ENCODE results near the gene FAAP100. TPM values are rescaled to one million over a fixed set of nuclear protein-coding genes. Genes with fewer than 3 reads are reported as not detected.
"Not testable (repeated sequence)": the region's sequence is repeated elsewhere in the genome, so short reads cannot be mapped to it uniquely, and the experiment has no call there.

FAAP100 gene
- total RNA-seq, 1 donor from 2014 or later: 24.2 TPM

DNA sequence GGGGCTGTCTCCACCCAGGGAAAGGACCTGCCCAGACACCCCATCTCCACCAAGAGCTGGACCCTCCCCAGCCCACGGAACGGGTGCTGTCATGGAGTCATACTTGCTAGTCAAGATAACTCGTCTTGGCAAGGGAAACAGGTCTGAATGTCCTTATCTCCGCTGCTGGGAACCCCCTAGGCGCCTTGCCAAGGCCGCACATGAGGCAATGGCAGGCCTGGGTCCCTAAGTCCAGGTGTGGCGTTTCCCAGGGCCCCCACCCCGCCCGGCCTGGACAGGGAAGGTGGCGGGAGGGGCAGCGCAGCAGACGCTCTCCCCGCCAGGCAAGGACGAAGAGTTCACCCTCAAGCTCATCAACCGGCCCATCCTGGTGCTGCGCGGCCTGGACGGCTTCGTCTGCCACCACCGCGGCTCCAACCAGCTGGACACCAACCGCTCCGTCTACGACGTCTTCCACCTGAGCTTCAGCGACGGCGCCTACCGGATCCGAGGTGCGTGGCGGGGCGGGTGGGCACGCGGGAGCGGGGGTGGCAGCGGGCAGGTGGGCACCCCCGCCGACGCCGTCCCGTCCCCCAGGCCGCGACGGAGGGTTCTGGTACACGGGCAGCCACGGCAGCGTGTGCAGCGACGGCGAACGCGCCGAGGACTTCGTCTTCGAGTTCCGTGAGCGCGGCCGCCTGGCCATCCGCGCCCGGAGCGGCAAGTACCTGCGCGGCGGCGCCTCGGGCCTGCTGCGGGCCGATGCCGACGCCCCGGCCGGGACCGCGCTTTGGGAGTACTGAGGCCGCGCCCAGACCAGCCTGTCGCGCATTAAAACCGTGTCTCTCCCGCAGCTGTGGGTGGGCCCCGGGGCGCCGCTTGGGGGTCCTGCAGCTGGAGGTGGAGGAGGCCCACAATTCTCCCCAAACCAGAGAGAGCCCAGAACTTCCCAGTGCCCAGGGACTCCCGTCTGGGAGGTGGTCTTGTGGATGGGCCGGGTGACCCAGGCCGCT, 15.6 kb downstream of the FAAP100 start:
- no peak for DNase-seq

GRCh38 chr17:81535480-81536298, 16.5 kb downstream of the FAAP100 start:
- no peak for DNase-seq

DNA sequence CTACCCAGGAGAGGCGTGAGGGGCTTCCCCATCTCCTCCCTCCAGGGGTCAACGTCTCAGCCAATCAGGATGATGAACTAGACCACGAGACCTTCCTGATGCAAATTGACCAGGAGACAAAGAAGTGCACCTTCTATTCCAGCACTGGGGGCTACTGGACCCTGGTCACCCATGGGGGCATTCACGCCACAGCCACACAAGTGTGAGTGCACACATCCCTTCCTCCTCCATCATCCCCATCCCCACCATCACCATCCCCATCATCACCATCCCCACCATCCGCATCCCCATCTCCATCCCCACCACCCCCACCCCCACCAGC, 17.2 kb downstream of the FAAP100 start:
- DNase-seq: no peak

- DNase-seq: no peak
These were observed 17.8 kb downstream of the FAAP100 start for GRCh38 chr17:81534157-81535006.

GRCh38 chr17:81533339-81534141, 18.6 kb downstream of the FAAP100 start:
- DNase-seq: no peak

DNA sequence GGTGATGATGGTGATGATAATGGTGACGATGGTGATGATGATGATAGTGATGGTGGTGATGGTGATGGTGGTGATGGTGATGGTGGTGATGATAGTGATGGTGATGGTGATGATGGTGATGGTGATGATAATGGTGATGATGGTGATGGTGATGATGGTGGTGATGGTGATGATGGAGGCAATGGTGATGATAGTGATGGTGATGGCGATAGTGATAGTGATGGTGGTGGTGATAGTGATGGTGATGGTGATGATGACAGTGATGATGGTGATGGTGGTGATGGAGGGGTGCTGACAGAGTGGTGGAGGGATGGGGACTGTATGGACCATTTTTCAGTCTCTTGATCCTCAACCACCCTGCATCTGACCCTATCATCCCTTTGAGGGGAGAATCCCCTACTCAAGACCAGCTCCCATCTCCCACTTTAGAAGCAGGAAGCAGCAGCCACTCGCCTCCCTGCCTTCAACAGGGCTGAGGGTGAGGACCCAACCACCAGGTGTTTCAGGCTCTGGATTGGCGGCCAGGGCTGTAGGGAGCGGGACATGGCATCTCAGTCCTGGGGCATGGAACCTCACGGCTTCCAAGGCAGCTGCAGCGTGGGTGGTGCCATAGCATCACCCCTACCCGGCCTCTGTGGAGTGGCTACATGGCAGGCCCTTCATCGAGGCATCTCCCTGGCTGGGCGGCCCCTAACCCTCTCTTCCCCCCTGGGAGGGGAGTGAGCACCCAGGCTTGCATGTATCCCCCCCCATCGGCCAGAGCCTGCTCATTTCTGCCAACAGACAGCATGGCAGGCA, 19.5 kb downstream of the FAAP100 start:
- DNase-seq: no peak

DNA sequence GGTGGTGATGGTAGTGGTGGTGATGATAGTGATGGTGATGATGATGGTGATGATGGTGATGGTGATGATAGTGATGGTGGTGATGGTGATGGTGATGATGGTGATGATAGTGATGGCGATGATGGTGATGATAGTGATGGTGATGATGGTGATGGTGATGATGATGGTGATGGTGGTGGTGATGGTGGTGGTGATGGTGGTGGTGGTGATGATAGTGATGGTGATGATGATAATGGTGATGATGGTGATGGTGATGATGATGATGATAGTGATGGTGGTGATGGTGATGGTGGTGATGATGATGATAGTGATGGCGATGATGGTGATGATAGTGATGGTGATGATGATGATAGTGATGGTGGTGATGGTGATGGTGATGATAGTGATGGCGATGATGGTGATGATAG, 20.2 kb downstream of the FAAP100 start:
- DNase-seq: not testable (repeated sequence)

DNA sequence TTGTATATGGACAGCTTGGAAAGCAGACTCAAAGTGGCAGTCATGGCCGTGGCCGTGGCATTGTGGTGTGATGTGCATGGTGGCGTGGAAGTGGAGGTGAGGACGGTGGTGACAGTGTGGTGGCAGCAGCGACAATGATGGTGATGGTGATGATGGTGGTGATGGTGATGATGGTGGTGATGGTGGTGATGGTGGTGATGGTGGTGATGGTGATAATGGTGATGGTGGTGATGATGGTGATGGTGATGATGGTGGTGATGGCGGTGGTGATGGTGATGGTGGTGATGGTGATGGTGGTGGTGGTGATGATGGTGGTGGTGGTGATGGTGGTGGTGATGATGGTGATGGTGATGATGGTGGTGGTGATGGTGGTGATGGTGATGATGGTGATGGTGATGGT, 21.1 kb downstream of the FAAP100 start:
- DNase-seq: not testable (repeated sequence)

DNA sequence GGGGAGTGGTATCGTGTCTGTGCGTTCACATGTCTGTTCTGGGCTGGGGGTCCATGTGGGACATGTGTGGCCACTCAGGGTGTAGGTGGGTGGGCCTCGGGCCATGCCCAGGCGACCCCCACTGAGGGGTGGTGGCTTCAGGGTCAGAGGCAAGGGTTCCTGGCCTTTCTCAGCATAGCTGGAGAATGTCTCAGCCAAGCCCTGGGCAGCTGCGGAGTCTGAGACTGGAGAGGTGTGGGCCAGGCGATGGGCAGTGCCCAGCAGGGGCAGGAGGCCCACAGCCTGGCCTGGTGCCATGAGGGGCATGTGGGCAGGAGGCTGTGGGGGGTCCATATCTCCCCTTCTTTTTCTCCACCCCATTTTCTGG, 22.7 kb downstream of the FAAP100 start:
- DNase-seq: no peak

DNA sequence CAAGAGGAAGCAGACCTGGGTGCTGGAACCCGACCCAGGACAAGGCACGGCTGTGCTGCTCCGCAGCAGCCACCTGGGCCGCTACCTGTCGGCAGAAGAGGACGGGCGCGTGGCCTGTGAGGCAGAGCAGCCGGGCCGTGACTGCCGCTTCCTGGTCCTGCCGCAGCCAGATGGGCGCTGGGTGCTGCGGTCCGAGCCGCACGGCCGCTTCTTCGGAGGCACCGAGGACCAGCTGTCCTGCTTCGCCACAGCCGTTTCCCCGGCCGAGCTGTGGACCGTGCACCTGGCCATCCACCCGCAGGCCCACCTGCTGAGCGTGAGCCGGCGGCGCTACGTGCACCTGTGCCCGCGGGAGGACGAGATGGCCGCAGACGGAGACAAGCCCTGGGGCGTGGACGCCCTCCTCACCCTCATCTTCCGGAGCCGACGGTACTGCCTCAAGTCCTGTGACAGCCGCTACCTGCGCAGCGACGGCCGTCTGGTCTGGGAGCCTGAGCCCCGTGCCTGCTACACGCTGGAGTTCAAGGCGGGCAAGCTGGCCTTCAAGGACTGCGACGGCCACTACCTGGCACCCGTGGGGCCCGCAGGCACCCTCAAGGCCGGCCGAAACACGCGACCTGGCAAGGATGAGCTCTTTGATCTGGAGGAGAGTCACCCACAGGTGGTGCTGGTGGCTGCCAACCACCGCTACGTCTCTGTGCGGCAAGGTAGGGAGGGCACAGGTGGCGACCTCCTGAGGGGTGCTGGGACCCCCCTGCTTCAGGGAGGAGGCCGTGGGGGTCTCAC, 23.3 kb downstream of the FAAP100 start:
- no peak for DNase-seq

- no peak for DNase-seq
These were observed 23.8 kb downstream of the FAAP100 start for GRCh38 chr17:81528384-81528650.

DNA sequence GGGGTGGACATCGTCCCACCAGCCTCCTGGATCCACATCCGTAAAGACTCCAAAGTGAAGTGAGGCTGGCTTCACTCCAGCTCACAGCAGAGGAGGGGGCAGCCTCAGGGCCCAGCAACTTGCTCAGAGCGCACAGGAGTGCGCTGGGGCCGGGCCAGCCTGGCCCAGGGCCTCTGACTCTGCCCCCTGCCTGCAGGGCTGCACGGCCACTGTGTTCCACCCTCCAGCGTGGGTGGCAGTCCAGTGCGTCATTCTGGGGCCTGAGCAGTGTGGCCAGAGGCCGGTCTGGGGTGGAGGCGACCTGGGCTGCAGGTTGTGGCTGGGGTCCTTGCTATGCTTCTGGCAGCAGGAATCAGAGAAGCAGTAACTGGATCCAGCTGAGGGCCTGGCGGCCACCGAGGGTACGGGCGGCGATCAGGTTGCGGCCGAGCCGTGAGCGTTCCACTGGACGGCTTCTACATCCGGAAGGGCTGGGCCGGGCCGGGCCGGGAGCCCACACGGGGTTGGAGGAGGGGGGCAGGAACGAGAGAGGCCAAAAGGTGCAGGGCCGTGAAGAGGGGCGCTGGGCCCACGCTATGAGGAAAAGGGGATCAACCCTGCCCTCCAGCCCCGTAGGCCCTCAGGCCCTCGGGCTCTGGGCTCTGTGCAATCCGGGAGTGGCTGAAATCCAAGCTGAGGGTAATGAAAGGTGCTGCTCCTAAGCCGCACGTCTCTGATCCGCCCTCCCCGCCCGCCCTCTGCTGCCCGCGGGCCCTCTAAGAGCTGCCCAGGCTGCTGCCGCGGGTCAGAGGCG, 24.4 kb downstream of the FAAP100 start, which contains the start of gene FSCN2:
FSCN2 (plus strand) TSS at position 787 of the 793 bp plus-strand sequence. CDS start 155 bp downstream, outside the sequence.
- no peak for DNase-seq

GRCh38 chr17:81526662-81527571, 25.2 kb downstream of the FAAP100 start:
- DNase-seq: no peak

DNA sequence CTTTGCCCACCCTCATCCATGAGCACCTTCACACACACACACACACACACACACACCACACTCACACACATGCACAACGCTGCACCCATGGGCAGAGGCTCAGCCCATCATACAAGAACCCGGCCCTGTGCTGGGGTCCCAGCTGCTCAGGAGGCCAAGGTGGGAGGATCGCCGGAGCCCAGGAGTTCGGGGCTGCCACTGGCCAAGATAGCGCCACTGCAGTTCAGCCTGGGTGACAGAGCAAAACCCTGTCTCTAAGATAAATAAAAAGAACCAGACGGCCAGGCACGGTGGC, 27.3 kb downstream of the FAAP100 start:
- no peak for DNase-seq

- no peak for DNase-seq
These were observed 27.9 kb downstream of the FAAP100 start for GRCh38 chr17:81524039-81524864.

GRCh38 chr17:81523402-81524038, 28.6 kb downstream of the FAAP100 start:
- DNase-seq: peak; percentile 32

Data from occipital lobe (tissue), 2 donors.